Muscle of leg (tissue), 11 donors: Measurements from ENCODE around the gene SOX13. TPM values are rescaled to one million over a fixed set of nuclear protein-coding genes. Genes with fewer than 3 reads are reported as not detected.
"Not testable (repeated sequence)": the region's sequence is repeated elsewhere in the genome, so short reads cannot be mapped to it uniquely, and the experiment has no call there.

Experiments used
- DNase-seq: peaks from one replicate; pipeline ENCODE4 v3.0.0; 2013
- H3K27ac ChIP-seq: one replicate; pipeline ENCODE4 v1.5.1; 2013; ENCODE audit warnings: mild to moderate bottlenecking, low read length, control low read depth
- H3K27me3 ChIP-seq: one replicate; pipeline ENCODE4 v1.6.1; 2013; ENCODE audit warnings: low read length; ENCODE audit not compliant: control insufficient read depth, insufficient read depth
- H3K36me3 ChIP-seq: one replicate; pipeline ENCODE4 v1.6.1; 2013; ENCODE audit warnings: low read length; ENCODE audit not compliant: control insufficient read depth, insufficient read depth
- H3K4me1 ChIP-seq: one replicate; pipeline ENCODE4 v1.6.1; 2013; ENCODE audit warnings: low read length; ENCODE audit not compliant: control insufficient read depth, insufficient read depth
- H3K4me3 ChIP-seq: one replicate; pipeline ENCODE4 v1.5.1; 2013; ENCODE audit warnings: low read length, control low read depth
- H3K9me3 ChIP-seq: replicated peaks from 2 replicates; pipeline ENCODE4 v1.6.1; 2013; ENCODE audit warnings: low read depth, low read length; ENCODE audit not compliant: control insufficient read depth
- WGBS: methylation state at CpG from one replicate; pipeline ENCODE4 v1.1.5; 2013; ENCODE audit warnings: missing lambda C conversion rate; ENCODE audit not compliant: insufficient coverage; 5-methylcytosine and 5-hydroxymethylcytosine counted together
- polyA plus RNA-seq, 8 donors: library from polyadenylated mRNA; unstranded; fragments of 120-200 nt; gene quantifications; one replicate each; pipeline versions ENCODE4 v1.2.1 to v1.2.3, GENCODE V29; 2013; ENCODE audit warnings: inconsistent platforms in 1 of 8, low replicate concordance in 1 of 8; ENCODE audit not compliant: insufficient read length in 8 of 8, insufficient read depth in 1 of 8
- total RNA-seq: library from RNA; stranded (reverse); fragments of 120-200 nt; gene quantifications from one replicate; pipeline ENCODE4 v1.2.4, GENCODE V29; 2013

SOX13 gene
- total and polyA plus RNA-seq, 9 donors: 11.0 to 29.3 (median 18.8) TPM

- H3K4me1 ChIP-seq: peaks cover 48% of the 10 kb centered on the region
- no peaks in the 10 kb centered on the region for H3K9me3 ChIP-seq
- no peak for DNase-seq
- H3K36me3 ChIP-seq: no peaks in the 10 kb centered on the region
- no peaks in the 10 kb centered on the region for H3K27me3 ChIP-seq
- H3K27ac ChIP-seq: no peak overlapping the region
- WGBS: 80% methylated on average over 1 of the region's 12 CpGs
- H3K4me3 ChIP-seq: no peak overlapping the region
Observed at GRCh38 chr1:204092632-204093420, 19.9 kb downstream of the SOX13 start.

DNA sequence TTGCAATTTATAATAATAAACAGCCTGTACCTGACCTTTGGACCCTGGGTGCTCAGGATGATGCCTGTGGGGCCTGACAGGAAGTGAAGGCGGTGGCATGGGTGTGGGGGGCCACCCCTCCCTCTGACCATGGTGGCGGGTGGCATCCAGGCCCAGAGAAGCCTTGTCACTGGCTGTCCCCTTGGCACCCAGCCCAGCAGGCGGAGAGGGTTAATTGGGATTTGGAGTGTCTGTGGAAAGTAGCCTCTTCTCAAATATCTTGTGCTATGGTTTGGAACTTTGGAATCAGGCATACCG is 20.5 kb downstream of the SOX13 start:
- no peak overlapping the region for H3K27ac ChIP-seq
- WGBS: 40% methylated on average over 1 of the region's 4 CpGs

DNA sequence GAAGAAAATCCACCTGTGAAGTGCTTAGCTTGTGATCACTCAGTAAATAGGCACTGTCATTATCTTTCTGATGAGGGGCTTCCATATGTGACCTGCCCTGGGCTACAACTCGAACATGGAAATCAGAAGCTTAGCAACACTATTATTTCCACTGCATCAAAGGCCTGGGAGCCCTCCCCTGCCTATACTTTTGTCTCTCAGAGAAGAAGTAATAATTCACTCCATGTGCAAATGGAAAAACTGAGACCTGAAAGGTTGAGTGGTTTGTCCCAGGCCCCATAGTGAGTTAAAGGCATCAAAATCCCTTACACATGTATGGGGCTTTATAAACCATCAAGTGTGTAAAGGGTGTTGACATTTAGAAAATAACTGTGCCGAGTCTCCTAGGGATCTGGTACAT is 20.9 kb downstream of the SOX13 start:
- no peak overlapping the region for H3K27ac ChIP-seq
- no peak for DNase-seq

More for the DNA sequence above, 20.5 kb downstream of the SOX13 start:
- Histone ChIP-seq H3K9me3 (no peaks in the 10 kb centered on the region), H3K4me3 (no peak overlapping the region), H3K4me1 (peaks cover 43% of the 10 kb centered on the region), H3K36me3 (no peaks in the 10 kb centered on the region), H3K27me3 (no peaks in the 10 kb centered on the region)
- DNase-seq: no peak

DNA sequence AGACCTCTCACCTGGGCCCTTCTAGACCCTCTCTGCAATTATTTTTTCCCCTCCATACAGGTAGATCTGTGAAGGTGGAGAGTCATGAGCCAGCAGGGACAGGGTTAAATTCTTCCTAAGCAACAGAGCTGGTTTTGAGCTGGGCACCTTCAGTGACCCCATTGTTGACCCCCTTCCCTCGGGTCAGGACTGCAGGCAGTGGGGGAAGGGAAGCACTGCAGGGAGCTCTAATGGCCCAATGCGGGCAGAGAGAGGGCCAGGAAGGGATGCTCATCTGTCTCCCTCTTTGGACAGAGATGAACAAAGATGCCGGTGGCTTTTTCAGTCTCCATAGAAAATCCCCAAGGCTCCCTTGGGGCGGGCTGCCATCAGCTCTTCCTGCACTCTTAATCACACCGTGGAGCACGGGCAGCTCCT is 21.4 kb downstream of the SOX13 start:
- H3K4me1 ChIP-seq: peaks cover 33% of the 10 kb centered on the region
- WGBS: 11% methylated on average over 3 of the region's 6 CpGs
- H3K9me3 ChIP-seq: no peaks in the 10 kb centered on the region
- H3K4me3 ChIP-seq: no peak overlapping the region
- no peaks in the 10 kb centered on the region for H3K27me3 ChIP-seq
- H3K36me3 ChIP-seq: no peaks in the 10 kb centered on the region
- H3K27ac ChIP-seq: no peak overlapping the region
- DNase-seq: no peak

More for the DNA sequence above, 20.9 kb downstream of the SOX13 start:
- Histone ChIP-seq H3K9me3 (no peaks in the 10 kb centered on the region), H3K4me1 (peaks cover 39% of the 10 kb centered on the region), H3K4me3 (no peak overlapping the region), H3K36me3 (no peaks in the 10 kb centered on the region), H3K27me3 (no peaks in the 10 kb centered on the region)
- no CpG with 5 or more reads among the region's 2 CpGs for WGBS

GRCh38 chr1:204094856-204095634 is 22.1 kb downstream of the SOX13 start:
- Histone ChIP-seq H3K4me1 (peaks cover 26% of the 10 kb centered on the region), H3K27me3 (no peaks in the 10 kb centered on the region), H3K4me3 (no peak overlapping the region), H3K36me3 (no peaks in the 10 kb centered on the region), H3K27ac (no peak overlapping the region), H3K9me3 (no peaks in the 10 kb centered on the region)
- DNase-seq: no peak
- WGBS: 44% methylated on average over 5 of the region's 15 CpGs

GRCh38 chr1:204096931-204097330 is 24.0 kb downstream of the SOX13 start:
- H3K27me3 ChIP-seq: no peaks in the 10 kb centered on the region
- WGBS: 57% methylated on average over 1 of the region's 3 CpGs
- H3K27ac ChIP-seq: no peak overlapping the region
- H3K4me1 ChIP-seq: peaks cover 22% of the 10 kb centered on the region
- no peak for DNase-seq
- no peaks in the 10 kb centered on the region for H3K9me3 ChIP-seq
- no peaks in the 10 kb centered on the region for H3K36me3 ChIP-seq
- H3K4me3 ChIP-seq: no peak overlapping the region

DNA sequence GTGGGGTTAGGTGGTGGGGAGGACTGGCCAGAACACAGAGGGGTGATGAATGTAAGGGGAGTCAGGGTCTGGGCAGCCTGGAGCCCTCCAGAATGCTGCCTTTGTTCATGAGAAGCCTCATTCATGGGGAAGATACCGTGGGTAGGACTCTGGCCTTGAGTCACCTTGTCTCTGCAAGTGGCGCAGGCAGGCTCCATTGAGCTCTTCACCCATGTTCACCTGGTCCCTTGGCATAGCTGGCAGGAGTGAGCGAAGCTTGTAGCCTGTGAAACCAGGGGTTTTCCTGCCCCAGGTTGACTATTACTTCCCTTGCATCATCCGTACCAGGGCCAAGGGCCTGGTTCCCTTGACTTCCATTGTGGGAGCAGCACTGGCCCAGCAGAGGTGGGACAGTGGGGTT is 25.8 kb downstream of the SOX13 start:
- no peak for DNase-seq
- Histone ChIP-seq H3K9me3 (no peaks in the 10 kb centered on the region), H3K4me1 (peaks cover 22% of the 10 kb centered on the region), H3K27me3 (no peaks in the 10 kb centered on the region), H3K36me3 (no peaks in the 10 kb centered on the region), H3K4me3 (no peak overlapping the region), H3K27ac (no peak overlapping the region)
- WGBS: 100% methylated on average over 3 of the region's 4 CpGs

- H3K4me3 ChIP-seq, H3K27me3 ChIP-seq, H3K36me3 ChIP-seq, DNase-seq, H3K27ac ChIP-seq, H3K9me3 ChIP-seq: not testable (repeated sequence)
- peaks cover 24% of the 10 kb centered on the region for H3K4me1 ChIP-seq
- 94% methylated on average over 2 of the region's 2 CpGs for WGBS
Observed at GRCh38 chr1:204099754-204100153, 26.8 kb downstream of the SOX13 start.

DNA sequence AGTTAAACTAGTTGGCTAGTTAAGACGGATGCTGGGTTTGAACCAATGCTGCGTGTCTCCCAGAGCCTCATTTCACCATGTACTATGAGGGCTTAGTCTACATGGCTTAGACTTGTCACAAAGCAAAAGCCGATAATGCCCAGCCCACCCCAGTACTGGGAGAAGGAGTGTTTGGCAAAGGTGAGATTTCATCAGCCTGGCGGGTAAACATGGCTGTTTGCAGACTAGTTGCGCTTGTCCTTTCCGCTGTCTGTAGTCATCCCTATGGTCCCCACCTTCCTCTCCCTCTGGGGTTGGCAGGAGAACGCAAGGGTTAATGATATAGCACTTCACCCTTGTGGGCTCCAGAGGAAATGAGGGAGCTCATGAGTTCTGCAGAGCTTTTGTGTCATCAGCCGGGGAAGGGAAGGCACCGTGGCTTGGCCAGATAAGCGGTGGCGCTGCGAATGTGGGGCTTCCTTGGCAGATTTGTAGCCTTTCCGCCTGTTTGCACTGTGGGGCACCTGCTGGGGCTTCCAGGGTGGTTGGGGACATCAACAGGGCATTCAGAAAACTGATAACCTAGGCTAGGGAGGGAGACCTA is 29.2 kb downstream of the SOX13 start:
- no peaks in the 10 kb centered on the region for H3K27me3 ChIP-seq
- H3K36me3 ChIP-seq: no peaks in the 10 kb centered on the region
- DNase-seq: no peak
- H3K4me1 ChIP-seq: peaks cover 19% of the 10 kb centered on the region
- H3K9me3 ChIP-seq: no peaks in the 10 kb centered on the region
- no peak overlapping the region for H3K4me3 ChIP-seq
- 50% methylated on average over 9 of the region's 13 CpGs for WGBS
- H3K27ac ChIP-seq: no peak overlapping the region

DNA sequence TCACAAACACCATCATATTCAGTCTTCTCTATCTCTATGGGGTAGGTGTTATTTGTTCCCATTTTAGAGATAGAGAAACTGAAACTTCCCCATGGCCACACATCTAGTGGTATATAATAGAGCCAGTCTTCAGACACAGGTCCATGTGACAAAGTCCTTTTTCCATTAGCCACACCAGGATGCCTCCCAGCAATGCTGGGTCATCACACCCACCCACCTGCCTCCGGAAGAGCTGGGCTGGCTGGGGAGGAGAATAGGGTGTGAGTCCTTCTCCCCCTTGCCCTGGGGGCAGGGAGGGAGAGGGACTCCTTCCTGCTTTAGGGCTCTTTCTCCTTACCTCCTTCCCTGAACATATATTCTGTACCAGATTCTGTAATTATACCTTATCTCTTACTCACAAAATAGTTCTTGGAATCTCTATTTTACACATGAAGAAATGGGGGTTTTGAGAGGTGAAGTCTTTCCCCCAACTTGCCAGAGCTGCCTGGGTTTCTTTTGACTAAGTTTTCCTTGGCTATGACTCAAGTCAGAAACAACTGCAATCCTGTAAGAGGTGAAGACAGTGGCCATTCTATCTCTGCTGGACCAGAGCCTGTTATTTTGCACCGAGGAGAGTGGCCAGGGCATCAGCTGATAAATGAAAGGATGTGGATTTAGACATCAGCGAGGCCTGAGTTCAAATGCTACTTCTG is 30.0 kb downstream of the SOX13 start:
- DNase-seq: no peak
- peaks cover 19% of the 10 kb centered on the region for H3K4me1 ChIP-seq
- no peaks in the 10 kb centered on the region for H3K9me3 ChIP-seq
- H3K27me3 ChIP-seq: no peaks in the 10 kb centered on the region
- H3K36me3 ChIP-seq: no peaks in the 10 kb centered on the region
- H3K4me3 ChIP-seq: no peak overlapping the region
- no peak overlapping the region for H3K27ac ChIP-seq
- 46% methylated on average over 2 of the region's 3 CpGs for WGBS
